HG02981 (cell line): Measurements from ENCODE around the gene WFIKKN2.

Experiments used
- ATAC-seq: cut with Tn5 transposase; IDR thresholded peaks from one replicate; pipeline ENCODE4 v1.9.1; 2021; ENCODE audit warnings: mild to moderate bottlenecking, moderate library complexity; ENCODE audit not compliant: unreplicated experiment

The WFIKKN2 gene

DNA sequence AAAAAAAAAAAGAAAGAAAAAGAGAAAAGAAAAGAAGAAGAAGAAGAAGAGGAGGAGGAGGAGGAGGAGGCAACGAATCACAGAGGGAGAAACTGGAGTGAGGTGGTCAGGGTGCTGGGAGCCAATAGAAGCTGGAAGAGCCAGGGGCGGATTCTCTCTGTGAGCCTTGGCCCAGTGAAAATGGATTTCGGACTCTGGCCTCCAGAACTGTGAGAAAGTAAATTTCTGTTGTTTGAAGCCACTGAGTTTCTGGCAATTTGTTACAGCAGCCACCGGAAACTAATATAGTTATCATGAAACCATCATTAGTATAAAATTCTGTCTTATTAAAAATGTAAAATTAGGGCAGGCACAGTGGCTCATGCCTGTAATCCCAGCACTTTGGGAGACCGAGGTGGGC lies 27.7 kb upstream of the WFIKKN2 start:
- ATAC-seq, result no peak

DNA sequence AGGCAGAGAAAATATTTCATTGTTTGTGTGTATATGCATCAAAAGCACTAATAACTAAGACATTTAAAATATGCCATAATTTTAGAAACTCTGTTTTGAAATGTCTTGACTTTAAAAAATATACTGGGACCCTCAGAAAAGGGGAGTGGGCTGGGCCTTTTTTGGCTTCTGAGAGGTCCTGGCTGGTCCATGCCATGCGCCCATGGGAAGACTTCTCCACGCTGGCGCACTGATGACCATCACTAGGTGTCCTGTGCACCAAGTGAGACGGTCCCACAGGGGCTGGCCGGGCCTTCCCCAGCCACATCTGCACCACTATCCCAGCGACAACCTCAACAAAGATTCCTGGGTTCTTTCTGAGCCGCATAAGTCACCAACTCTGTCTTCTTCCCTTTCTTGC lies 27.0 kb upstream of the WFIKKN2 start:
- no peak for ATAC-seq

DNA sequence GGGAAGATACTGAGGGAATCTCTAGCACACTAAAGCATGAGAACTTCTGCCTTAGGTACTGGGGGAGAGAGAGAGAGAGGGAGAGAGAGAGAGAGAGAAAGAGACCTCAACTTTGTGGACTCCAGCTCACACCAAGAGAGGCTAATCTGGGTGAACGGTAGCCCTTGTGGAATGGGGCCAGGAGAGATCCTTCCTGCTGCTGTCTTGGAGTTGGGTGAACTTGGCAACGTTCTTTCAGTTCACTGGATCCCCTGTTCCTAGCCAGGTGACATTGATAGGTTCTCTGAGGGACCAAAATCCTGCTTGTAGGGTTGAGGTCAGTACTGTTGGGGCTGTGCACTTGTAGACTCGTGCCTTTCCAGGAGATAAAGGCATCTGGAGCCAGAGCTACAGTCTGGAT lies 26.5 kb upstream of the WFIKKN2 start:
- no peak for ATAC-seq

DNA sequence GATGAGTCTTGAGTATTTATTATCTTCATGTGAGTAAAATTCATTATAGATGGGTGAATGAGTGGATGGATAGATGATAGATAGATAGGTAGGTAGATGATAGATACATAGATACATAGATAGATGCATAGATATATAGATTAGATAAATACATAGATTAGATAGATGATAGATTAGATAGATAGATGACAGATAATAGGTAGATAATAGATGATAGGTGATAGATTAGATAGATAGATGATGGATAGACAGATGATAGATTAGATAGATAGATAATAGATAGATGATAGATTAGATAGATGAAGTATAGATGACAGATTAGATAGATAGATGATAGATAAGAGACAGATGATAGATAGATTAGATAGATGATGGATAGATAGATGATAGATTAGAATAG lies 21.8 kb upstream of the WFIKKN2 start:
- ATAC-seq, result no peak

DNA sequence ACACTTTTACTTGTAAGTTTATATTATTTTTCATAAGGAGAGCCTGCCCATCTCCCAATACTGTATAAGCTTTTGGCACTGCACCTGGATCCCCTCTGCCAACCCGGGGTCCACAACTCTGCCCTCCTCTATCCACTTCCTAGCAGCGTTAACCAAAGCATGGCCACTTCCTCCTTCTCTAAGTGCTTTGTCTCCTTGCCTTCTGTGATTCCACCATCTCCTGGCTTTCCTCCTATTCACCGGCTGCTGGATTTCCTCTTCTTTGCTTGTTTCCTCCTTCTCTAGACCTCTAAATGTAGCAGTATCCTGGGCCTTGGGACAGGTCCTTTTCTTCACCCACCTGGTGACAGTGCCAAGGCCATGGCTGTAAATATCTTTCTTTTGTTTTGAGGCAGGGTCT lies 20.0 kb upstream of the WFIKKN2 start:
- ATAC-seq, result no peak

DNA sequence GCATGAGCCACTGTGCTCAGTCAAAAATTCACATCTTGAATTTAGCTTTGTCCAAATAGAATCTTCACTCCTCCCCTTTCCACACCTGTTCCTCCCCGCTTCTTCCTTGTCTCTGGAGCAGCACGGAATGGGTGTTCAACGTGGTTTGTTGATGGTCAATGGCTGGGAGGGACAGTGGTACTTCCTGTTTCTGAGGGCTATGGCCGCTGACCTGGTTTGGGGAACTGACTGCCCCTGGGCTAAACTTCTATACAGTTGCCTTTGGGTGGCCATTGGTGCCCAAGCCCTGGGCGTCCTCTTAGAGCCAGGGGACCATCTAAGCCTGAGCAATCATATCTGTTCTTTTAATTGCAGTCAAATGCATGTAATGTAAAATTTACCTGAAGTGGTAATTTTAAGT lies 19.1 kb upstream of the WFIKKN2 start:
- ATAC-seq, result no peak

DNA sequence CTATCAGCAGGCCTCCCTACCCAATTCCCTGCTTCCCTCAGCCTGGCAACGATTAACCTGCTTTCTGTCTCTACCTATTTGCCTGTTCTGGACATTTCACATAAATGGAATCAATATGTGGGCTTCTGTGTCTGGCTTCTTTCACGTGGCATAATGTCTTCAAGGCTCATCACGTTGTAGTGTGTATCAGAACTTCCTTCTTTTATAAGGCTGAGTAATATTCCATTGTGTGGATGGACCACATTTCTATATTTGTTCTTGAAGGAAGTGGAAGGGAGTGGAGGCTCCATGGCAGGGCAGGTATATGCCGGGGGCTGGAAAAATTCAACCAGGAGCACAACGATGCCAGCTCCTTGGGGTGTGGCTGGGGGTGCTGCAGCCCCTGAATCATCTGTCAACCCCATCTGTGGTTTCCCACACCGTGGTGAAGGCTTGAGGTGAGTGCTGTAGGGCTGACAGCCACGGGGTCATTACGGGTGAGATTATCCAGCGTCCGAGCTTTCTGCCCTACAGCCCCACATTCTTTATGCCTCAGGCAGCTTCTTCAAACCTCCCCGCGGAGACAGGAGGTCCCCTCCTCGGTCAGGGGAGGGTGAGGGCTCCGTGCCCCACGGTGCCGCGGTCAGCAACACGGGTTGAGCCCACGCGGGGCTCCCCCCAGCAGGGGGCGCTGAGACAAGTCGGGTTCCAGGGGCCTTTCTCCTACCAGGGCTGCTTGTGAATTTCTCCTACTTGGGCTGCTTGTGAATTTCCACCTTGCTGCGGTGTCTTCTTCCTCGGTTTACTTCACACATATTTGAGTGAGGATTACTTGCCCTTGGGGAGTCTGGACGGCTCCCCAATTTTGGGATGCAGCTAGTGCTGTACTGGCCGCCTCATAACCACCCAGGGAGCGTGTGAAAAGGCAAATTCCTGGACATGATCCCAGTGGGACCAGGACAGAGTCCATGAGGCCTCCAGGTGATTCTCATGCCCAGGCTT lies 18.3 kb upstream of the WFIKKN2 start:
- ATAC-seq, result no peak

DNA sequence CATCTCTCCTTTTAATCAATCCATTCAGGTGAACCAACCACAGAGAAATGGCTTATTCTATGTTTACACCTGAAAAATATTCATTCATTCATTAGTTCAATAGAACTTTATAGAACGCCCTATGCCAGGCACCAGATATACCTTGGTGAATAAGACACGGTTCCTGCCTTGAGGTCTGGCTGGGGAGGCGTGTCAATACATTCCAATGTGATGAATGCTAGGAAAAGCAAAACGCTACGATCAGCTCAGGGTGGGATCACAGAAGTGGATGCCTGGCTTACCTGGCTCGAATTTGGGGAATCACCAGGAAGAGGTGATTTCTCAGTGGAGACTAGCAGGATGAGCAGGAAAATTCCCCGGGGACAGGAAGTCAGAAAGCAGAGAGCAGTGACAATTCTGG lies 17.5 kb upstream of the WFIKKN2 start:
- no peak for ATAC-seq

DNA sequence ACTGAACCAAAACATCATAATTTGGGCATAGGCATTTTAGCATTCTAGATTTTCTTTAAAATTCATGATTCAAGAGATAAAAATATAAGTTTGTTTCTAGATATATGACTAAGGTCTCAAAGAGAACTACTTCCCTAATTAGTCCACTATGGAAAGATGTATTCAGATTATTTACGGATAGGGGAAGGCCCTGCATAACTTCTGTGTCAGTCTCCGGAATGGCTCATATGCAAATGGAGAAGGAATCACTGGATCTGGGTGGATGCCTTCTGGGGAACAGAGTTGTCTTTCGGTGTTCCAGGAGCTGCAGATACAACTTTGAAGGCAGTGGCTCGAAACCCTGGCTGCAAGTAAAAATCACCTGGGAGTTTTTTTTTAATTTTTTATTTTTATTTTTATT lies 17.1 kb upstream of the WFIKKN2 start:
- ATAC-seq, result no peak

DNA sequence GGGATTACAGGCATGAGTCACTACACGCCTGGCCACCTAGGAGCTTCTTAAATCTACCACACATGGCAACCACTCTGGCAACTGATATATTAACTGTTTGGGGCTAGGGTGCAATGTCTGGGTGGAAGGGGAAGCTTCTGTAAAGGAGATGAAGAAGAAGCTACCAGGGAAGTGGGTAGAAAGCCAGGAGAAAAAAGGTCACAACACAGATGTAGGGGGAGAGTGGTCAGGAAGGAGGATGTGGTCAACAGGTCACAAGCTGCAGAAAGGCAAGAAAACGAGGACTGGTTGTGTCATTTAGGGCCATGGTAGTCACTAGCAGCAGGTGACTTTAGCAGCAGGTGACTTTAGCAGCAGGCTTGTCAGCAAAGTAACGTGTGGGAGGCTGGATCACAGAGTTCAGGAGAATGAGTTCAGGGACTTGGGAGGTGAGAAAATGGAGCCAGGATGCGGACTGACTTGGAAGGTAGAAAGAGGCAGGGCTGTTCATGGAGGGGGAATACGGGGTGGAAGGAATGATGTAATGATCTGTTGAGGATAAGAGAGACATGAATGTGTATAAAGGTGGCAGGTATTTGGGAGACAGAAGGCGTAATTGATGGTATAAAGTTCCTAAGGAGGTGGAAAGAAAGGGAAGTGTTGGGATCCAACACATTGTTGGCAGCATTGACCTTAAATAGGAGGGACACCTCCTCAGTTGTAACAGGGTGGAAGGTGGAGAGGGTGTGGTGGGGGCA lies 16.3 kb upstream of the WFIKKN2 start:
- ATAC-seq, result no peak

DNA sequence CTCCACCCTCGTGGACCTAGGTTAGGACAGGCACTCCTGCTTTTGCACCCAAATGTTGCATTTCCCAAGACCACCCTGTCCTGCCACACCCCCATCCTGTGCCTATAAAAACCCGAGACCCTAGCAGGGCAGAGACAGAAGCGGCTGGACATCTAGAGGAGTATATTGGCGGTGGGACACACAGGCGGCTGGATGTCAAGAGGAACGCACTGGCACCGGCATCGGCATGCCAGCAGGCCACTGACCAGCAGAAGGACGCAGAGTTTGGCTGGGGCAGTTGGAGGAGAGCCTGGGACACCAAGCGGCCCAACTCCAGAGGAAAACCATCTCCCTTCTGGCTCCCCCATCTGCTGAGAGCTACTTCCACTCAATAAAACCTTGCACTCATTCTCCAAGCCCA lies 14.7 kb upstream of the WFIKKN2 start:
- ATAC-seq, result no peak

DNA sequence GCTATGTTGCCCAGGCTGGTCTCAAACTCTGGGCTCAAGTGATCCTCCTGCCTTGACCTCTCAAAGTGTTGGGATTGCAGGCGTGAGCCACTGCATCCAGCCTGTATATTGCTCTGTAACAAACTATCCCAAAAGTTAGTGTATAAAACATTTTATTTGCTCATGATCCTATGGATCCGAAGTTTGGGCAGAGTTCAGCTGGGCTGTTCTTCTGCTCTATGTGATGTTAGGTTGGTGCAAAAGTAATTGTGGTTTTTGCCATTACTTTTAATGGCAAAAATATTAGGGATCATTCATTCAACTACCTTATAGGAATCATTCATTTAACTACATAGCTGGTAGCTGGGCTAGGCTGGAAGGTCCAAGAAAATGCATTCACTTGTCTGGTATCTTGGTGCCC lies 12.8 kb upstream of the WFIKKN2 start:
- ATAC-seq, result no peak

DNA sequence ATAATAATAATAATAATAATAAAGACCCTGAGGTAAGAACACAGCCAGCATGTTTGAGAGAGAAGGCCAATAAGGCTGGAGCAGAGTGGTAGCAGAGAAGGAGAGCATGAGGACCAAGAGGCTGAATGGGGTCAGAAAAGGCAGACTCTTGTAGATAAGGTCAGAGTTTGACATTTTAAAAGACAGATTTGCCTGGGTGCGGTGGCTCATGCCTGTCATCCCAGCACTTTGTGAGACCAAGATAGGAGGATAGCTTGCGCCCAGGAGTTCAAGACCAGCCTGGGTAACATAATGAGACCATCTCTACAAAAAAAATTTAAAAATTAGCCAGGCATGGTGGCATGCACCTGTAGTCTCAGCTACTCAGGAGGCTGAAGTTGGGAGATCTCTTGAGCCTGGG lies 11.0 kb upstream of the WFIKKN2 start:
- ATAC-seq, result no peak

DNA sequence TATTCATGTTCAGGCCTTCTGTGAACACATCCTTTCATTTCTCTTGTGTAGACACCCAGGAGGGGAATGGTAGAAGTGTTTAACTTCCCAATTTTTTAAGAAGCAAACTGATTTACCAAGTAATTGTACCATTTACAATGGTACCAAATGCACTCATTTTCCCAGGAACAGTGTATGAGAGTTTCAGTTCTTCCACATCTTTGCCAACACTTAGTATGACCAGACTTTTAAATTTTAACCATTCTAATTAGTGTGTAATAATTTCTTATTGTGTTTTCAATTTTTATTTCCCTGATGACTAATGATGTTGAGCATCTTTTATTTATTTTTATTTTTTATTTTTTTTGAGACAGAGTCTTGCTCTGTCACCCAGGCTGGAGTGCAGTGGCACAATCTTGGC lies 10.2 kb upstream of the WFIKKN2 start:
- ATAC-seq, result no peak

DNA sequence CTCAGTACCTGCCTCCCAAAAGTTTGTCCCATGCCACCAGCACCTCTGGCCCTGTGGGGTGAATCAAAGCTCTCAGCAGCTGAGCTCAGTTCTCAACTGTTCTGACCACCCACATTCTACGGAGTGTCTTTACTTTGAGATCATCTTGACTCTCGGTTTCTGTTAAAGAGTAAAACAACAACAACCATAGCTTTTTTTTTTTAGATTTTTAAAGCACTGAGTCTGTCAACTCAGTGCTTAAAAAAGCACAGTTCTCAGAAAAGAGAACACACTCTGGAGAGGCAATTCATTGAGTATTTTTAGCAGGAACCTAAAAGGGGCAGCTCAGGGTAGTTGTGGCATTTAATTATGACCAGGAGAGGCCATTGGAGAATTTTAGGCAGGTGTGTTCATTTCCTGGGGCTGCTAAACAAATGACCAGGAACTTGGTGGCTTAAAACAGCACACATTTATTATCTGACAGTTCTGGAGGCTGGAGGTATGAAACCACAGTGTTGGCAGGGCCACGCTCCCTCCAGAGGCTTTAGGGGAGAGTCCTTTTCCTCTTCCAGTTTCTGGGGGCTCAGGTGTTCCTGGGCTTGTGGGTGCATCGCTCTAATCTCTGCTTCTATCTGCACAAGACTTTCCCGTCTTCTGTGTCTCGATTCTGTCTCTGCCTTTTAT lies 6.7 kb upstream of the WFIKKN2 start:
- peak; percentile 59 for ATAC-seq

DNA sequence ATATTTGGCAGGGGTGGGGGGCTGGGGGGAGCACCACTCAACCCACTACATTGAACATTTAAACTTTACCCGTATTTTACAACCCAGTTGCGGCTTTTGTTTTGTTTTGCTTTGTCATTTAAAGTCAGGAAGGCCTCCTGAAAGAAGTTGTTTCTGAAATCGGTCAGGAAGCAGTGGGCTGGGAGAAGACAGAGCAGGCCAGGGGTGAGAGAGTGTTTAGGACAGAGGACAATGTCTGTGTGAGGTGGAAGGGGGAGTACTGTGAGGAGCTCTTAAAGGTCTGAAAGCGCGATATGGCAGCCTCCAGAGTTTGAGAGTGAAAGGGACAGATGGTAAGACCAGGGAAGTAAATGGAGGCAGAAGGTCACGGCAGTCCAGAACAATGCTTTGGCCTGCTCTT lies 6.1 kb upstream of the WFIKKN2 start:
- no peak for ATAC-seq

DNA sequence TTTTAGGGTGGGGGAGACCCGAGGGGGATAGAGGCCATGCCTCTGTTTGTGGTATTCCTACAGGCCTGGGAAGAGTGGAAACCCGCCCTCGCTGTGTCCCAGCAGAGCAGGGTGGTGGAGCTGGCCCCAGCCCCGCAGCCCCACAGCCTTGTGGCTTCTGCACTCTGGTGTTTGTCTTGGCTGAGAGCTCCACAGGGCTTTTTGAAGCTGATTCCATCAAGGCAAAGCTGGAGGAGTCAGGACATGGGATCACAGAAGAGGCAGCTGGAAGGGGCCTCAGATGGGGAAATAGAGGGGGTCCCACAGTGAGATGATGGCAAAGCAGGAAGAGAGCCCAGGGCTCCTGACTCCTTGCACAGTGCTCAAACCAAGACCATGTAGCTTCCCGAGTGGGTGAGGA lies 5.0 kb upstream of the WFIKKN2 start:
- ATAC-seq, result no peak

DNA sequence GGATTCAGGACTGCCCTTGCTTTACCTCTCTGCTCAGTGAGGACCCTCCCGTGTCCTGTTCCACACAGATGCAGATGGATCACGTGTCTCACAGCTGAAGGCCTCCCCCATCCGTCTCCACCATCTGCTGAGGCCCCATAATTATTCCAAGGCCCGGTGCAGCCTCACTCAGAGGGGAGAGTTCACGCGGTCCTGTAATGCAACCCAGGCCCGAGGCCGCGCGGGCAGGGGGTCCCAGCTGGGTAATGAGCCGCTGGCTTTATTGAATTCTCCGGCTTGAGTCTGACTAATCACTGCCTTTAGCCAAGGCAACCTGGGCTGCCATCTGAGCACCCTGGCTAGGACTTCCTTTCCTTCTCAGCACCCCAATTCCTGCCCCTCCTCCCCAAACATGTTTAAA lies 4.4 kb upstream of the WFIKKN2 start:
- ATAC-seq, result no peak

DNA sequence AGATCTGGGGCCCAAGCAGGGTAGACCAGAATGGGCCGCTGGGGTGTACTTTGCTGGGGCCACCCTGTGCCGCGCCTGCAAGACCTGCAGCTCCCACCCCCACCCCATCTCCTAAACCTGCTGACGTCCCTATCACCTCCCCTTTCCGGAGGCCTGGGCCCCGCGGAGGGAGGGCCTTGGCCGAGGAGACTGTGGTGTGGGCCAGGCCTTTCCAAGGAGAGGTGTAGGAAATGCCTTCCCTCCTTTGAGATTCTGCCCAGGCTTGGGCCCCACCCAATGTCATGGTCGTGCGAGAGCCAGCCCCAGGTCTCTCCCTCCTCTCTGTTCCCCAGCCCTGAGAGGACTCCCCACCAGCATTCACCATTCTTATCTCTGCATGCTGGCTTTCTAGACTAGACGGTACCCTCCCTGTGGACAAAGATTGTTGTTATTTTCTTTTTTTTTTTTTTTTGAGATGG lies 3.9 kb upstream of the WFIKKN2 start:
- ATAC-seq, result no peak

DNA sequence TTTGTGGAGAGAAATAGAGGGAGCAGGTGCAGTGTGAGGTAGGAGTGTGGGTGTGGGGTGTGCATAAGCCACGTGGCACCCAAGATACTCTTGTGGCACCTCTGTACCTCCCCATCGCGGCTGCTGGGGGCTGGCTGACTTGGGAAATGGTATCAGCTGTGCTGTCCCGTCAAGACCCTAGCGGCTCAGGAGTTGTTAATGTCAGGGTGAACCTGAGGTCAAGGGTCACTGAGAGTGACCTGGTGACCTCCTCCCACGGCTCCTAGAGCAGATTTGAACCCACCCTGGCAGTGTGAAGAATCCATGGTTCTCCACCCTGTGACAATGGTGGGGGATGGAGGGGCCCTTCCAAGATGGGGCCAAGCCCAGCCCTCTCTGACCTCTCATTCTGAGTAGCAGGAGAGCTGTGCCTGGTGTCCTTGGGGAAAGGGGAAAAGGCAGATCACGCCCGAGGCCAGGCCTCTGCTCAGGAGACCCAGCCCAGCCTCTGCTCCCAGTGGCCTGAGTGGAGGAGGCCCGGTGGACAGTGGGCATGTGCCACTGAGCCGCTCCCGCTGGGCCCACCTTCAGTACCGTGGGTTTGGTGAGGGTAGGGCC lies 3.0 kb upstream of the WFIKKN2 start:
- no peak for ATAC-seq

DNA sequence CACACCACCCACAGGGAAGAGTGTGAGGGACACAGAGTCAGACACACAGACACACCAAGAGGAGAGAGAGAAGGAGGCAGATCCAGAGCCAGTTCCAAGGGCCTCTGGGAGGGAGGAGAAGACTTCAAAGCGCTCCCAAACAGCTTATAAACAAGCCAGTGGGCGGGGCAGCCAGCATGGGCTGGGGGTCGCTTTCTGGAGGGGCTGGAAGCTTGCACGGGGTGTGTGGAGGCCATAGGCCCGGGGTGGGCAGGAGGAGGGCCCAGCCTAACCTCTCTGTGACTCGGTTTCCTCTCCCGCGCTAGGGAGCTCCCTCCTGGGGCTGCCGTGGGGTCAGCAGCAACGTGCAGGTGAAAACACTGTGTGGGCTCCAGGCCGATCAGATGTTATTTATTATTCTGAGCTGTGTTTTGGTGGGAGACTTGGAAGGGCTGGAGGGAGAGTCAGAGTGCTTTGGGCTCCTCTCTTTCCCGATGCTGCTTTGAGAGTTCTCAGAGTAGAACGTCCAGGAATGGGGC lies 2.5 kb upstream of the WFIKKN2 start:
- no peak for ATAC-seq
